Measurements from ENCODE around the gene ACSS1. TPM values are rescaled to one million over a fixed set of nuclear protein-coding genes. Genes with fewer than 3 reads are reported as not detected.

ACSS1 gene
- total and polyA plus RNA-seq, 8 donors: 7.0 to 135 (median 35.8) TPM

GRCh38 chr20:25071734-25072133 lies 13.8 kb upstream of the ACSS1 start:
- intact Hi-C loops (cut with DNase I; ENCODE audit: low total_unique reads): no loop called here
- TF ChIP-seq CTCF (IDR thresholded peaks at IDR 0.05) (no peak), EP300 (IDR thresholded peaks at IDR 0.05) (no peak), POLR2AphosphoS5 (IDR thresholded peaks at IDR 0.05) (no peak), POLR2A (IDR thresholded peaks at IDR 0.05) (no peak)
- 22 to 30% (median 26%) methylated on average over 4 of the region's 4 CpGs for WGBS, 5 donors

DNA sequence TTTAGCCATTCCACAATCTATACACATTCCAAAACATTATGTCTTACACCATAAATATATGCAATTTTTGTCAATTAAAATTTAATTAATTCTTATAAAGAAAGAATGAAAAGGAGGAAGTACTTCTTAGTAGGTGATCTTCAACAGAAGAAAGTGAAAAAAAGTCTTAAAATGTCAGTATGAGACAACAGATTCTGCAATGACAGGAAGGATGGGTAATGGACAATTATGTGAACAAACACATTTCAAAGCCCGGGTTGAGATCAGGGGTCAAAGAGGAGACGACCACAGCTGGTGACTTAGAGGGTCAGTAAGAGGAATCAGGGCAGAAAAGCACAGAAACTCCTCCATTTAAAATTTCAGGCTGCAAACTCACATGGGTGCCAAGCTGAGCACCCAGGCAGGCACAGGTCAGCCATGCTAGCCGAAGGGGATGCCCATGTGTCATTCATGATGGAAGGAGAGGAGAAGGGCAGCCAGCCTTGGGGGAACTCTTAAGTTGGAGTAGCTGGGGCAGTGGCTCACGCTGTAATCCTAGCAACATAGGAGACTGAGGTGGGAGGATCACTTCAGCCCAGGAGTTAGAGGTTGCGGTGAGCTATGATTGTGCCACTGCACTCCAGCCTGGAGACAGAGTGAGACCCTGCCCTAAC lies 13.0 kb upstream of the ACSS1 start:
- no peak overlapping the region for H3K27ac ChIP-seq
- H3K9me3 ChIP-seq: no peaks in the 10 kb centered on the region
- peaks cover 0 to 46% (median 0%) of the 10 kb centered on the region in 3 donors for H3K27me3 ChIP-seq
- DNase-seq: peak in 1 of 2 donors; percentile 10
- intact Hi-C loops (cut with DNase I; ENCODE audit: low total_unique reads): no loop called here
- H3K4me3 ChIP-seq: no peak overlapping the region
- WGBS, 5 donors: 52 to 71% (median 68%) methylated on average over 5 of the region's 5 CpGs
- H3K4me1 ChIP-seq: peaks cover 0 to 5% (median 3%) of the 10 kb centered on the region in 4 donors
- TF ChIP-seq POLR2A (IDR thresholded peaks at IDR 0.05) (no peak), CTCF (IDR thresholded peaks at IDR 0.05) (no peak), EP300 (IDR thresholded peaks at IDR 0.05) (no peak), POLR2AphosphoS5 (IDR thresholded peaks at IDR 0.05) (no peak)
- H3K36me3 ChIP-seq: no peaks in the 10 kb centered on the region

More at GRCh38 chr20:25071734-25072133, 13.8 kb upstream of the ACSS1 start:
- peaks cover 0 to 8% (median 2%) of the 10 kb centered on the region in 4 donors for H3K4me1 ChIP-seq
- H3K36me3 ChIP-seq: no peaks in the 10 kb centered on the region
- no peak overlapping the region for H3K4me3 ChIP-seq
- H3K27me3 ChIP-seq: peaks cover 0 to 49% (median 0%) of the 10 kb centered on the region in 3 donors
- H3K27ac ChIP-seq: no peak overlapping the region
- H3K9me3 ChIP-seq: no peaks in the 10 kb centered on the region
- DNase-seq: peak in 1 of 2 donors; percentile 21

GRCh38 chr20:25067102-25067987 lies 9.4 kb upstream of the ACSS1 start:
- DNase-seq: peak in 1 of 2 donors; percentile 7
- H3K27me3 ChIP-seq: peaks cover 0 to 28% (median 0%) of the 10 kb centered on the region in 3 donors
- no peaks in the 10 kb centered on the region for H3K9me3 ChIP-seq
- WGBS, 5 donors: 89 to 95% (median 92%) methylated on average over 18 of the region's 18 CpGs
- H3K4me3 ChIP-seq: no peak overlapping the region
- H3K4me1 ChIP-seq: peaks cover 5 to 19% (median 10%) of the 10 kb centered on the region in 4 donors
- H3K27ac ChIP-seq: no peak overlapping the region
- intact Hi-C loops (cut with DNase I; ENCODE audit: low total_unique reads): no loop called here
- TF ChIP-seq POLR2A (IDR thresholded peaks at IDR 0.05) (no peak), POLR2AphosphoS5 (IDR thresholded peaks at IDR 0.05) (no peak), EP300 (IDR thresholded peaks at IDR 0.05) (no peak), CTCF (IDR thresholded peaks at IDR 0.05) (no peak)
- no peaks in the 10 kb centered on the region for H3K36me3 ChIP-seq

DNA sequence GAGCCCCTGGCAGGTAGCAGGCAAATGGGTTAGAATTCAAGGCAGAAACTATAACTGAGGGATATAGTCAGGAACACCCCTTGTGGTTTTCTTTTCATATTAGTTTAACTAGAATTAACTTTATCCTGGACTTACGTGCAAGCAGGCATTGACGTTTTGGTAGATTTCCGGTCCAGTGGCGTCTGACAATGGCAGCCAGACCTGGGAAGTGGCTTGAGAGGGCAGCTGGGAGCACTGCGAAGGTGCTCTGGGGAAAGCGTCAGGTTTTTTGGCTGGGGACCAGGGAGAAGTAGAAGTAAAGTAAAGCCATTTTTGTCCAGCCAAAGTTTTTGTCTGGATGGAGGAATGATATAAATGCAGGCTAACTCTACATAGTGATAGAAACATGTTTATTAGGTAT lies 8.4 kb upstream of the ACSS1 start:
- H3K27me3 ChIP-seq: peaks cover 0 to 18% (median 0%) of the 10 kb centered on the region in 3 donors
- peak in 1 of 2 donors; percentile 23 for DNase-seq
- H3K27ac ChIP-seq: no peak overlapping the region
- intact Hi-C loops (cut with DNase I; ENCODE audit: low total_unique reads): no loop called here
- WGBS, 5 donors: 15 to 30% (median 17%) methylated on average over 6 of the region's 6 CpGs
- H3K9me3 ChIP-seq: no peaks in the 10 kb centered on the region
- no peak overlapping the region for H3K4me3 ChIP-seq
- TF ChIP-seq EP300 (IDR thresholded peaks at IDR 0.05): no peak
- no peak for TF ChIP-seq POLR2AphosphoS5 (IDR thresholded peaks at IDR 0.05)
- no peak for TF ChIP-seq CTCF (IDR thresholded peaks at IDR 0.05)
- TF ChIP-seq POLR2A (IDR thresholded peaks at IDR 0.05): no peak
- peaks cover 5 to 20% (median 13%) of the 10 kb centered on the region in 4 donors for H3K4me1 ChIP-seq
- no peaks in the 10 kb centered on the region for H3K36me3 ChIP-seq

Data from stomach (tissue), 9 donors.